Esophagus (tissue), 2 donors: ENCODE results near the gene SIGLEC1. TPM values are rescaled to one million over a fixed set of nuclear protein-coding genes. Genes with fewer than 3 reads are reported as not detected.

Experiments
- H3K27ac ChIP-seq, 2 donors: one replicate each; pipeline ENCODE4 v1.5.1; 2013; ENCODE audit warnings: low read depth in 2 of 2, mild to moderate bottlenecking in 2 of 2, inconsistent platforms in 1 of 2, low read length in 1 of 2, moderate library complexity in 1 of 2
- H3K27me3 ChIP-seq, 2 donors: one replicate each; pipeline ENCODE4 v1.6.1; 2013; ENCODE audit warnings: low read length in 2 of 2, control low read depth in 1 of 2, mild to moderate bottlenecking in 1 of 2; ENCODE audit not compliant: insufficient read depth in 2 of 2, control insufficient read depth in 1 of 2
- H3K36me3 ChIP-seq, 2 donors: one replicate each; pipeline ENCODE4 v1.6.1; 2013; ENCODE audit warnings: low read length in 1 of 2; ENCODE audit not compliant: control insufficient read depth in 2 of 2, insufficient read depth in 2 of 2
- H3K4me1 ChIP-seq, 2 donors: one replicate each; pipeline ENCODE4 v1.6.1; 2013; ENCODE audit warnings: low read length in 1 of 2; ENCODE audit not compliant: control insufficient read depth in 2 of 2, insufficient read depth in 2 of 2
- H3K4me3 ChIP-seq, 2 donors: one replicate each; pipeline ENCODE4 v1.5.1; 2013; ENCODE audit warnings: low read length in 2 of 2, mild to moderate bottlenecking in 2 of 2, low read depth in 1 of 2, moderate library complexity in 1 of 2
- H3K9me3 ChIP-seq, 2 donors: one replicate each; pipeline ENCODE4 v1.6.1; 2013; ENCODE audit warnings: mild to moderate bottlenecking in 2 of 2, low read depth in 1 of 2, low read length in 1 of 2, moderate library complexity in 1 of 2; ENCODE audit not compliant: control insufficient read depth in 2 of 2, insufficient read depth in 1 of 2
- WGBS, 2 donors: extraction: QIAGEN DNeasy Blood & Tissue Kit; methylation state at CpG; one replicate each; pipeline ENCODE4 v1.1.7; 2013; 5-methylcytosine and 5-hydroxymethylcytosine counted together
- polyA plus RNA-seq, 2 donors: library from polyadenylated mRNA; stranded (reverse); fragments of 200-250 nt; gene quantifications; one replicate each; pipeline ENCODE4 v1.2.3, GENCODE V29; 2013
- donor health status: healthy with polysubstance abuse.
- donor health status: Bipolar disorder and iron deficiency.

The SIGLEC1 gene
- polyA plus RNA-seq, 2 donors = 1.1 to 1.4 TPM

- H3K36me3 ChIP-seq = peaks cover 0 to 6% of the 10 kb centered on the region in 2 donors
These were observed 41.3 kb upstream of the SIGLEC1 start for GRCh38 chr20:3753501-3754275.

GRCh38 chr20:3753098-3753497 is 40.7 kb upstream of the SIGLEC1 start:
- Histone ChIP-seq H3K4me3 (no peak overlapping the region), H3K27me3 (peaks cover 0 to 3% of the 10 kb centered on the region in 2 donors), H3K9me3 (no peaks in the 10 kb centered on the region), H3K36me3 (peaks cover 0 to 4% of the 10 kb centered on the region in 2 donors), H3K27ac (no peak overlapping the region), H3K4me1 (peaks cover 4 to 21% of the 10 kb centered on the region in 2 donors)
- WGBS, 2 donors = 43 to 51% methylated on average over 4 of the region's 4 CpGs

More at GRCh38 chr20:3753501-3754275, 41.3 kb upstream of the SIGLEC1 start:
- H3K27me3 ChIP-seq = peaks cover 0 to 3% of the 10 kb centered on the region in 2 donors
- no peaks in the 10 kb centered on the region for H3K9me3 ChIP-seq
- no peak overlapping the region for H3K27ac ChIP-seq
- no peak overlapping the region for H3K4me3 ChIP-seq
- H3K4me1 ChIP-seq = peaks cover 4 to 24% of the 10 kb centered on the region in 2 donors
- 72 to 80% methylated on average over 24 to 26 of the region's 26 CpGs for WGBS, 2 donors

GRCh38 chr20:3752386-3752759 is 40.0 kb upstream of the SIGLEC1 start:
- Histone ChIP-seq H3K27ac (no peak overlapping the region), H3K27me3 (peaks cover 0 to 3% of the 10 kb centered on the region in 2 donors), H3K36me3 (peaks cover 0 to 3% of the 10 kb centered on the region in 2 donors), H3K4me3 (peak overlapping the region; percentile 23 to 36), H3K4me1 (peaks cover 4 to 21% of the 10 kb centered on the region in 2 donors), H3K9me3 (no peaks in the 10 kb centered on the region)
- 26 to 36% methylated on average over 13 of the region's 13 CpGs for WGBS, 2 donors

- no peak overlapping the region for H3K27ac ChIP-seq
- H3K4me3 ChIP-seq = peak overlapping the region; percentile 23 to 36
- H3K4me1 ChIP-seq = peaks cover 4 to 21% of the 10 kb centered on the region in 2 donors
- peaks cover 0 to 3% of the 10 kb centered on the region in 2 donors for H3K36me3 ChIP-seq
- no peaks in the 10 kb centered on the region for H3K9me3 ChIP-seq
- WGBS, 2 donors = 37 to 44% methylated on average over 85 to 95 of the region's 95 CpGs
- peaks cover 0 to 3% of the 10 kb centered on the region in 2 donors for H3K27me3 ChIP-seq
These were observed 39.4 kb upstream of the SIGLEC1 start for GRCh38 chr20:3751675-3752385.

- H3K27me3 ChIP-seq = peaks cover 0 to 3% of the 10 kb centered on the region in 2 donors
- H3K27ac ChIP-seq = no peak overlapping the region
- peaks cover 0 to 3% of the 10 kb centered on the region in 2 donors for H3K36me3 ChIP-seq
- WGBS, 2 donors = 58 to 66% methylated on average over 26 to 31 of the region's 31 CpGs
- H3K9me3 ChIP-seq = no peaks in the 10 kb centered on the region
- H3K4me1 ChIP-seq = peaks cover 4 to 21% of the 10 kb centered on the region in 2 donors
- peak overlapping the region; percentile 23 to 36 for H3K4me3 ChIP-seq
These were observed 38.9 kb upstream of the SIGLEC1 start for GRCh38 chr20:3751305-3751674.

GRCh38 chr20:3749689-3750531 is 37.5 kb upstream of the SIGLEC1 start:
- no peak overlapping the region for H3K4me3 ChIP-seq
- no peaks in the 10 kb centered on the region for H3K36me3 ChIP-seq
- H3K27ac ChIP-seq = no peak overlapping the region
- H3K4me1 ChIP-seq = peaks cover 4 to 21% of the 10 kb centered on the region in 2 donors
- H3K27me3 ChIP-seq = peaks cover 0 to 3% of the 10 kb centered on the region in 2 donors
- H3K9me3 ChIP-seq = no peaks in the 10 kb centered on the region
- 43 to 46% methylated on average over 66 to 72 of the region's 72 CpGs for WGBS, 2 donors

GRCh38 chr20:3749087-3749688 is 36.8 kb upstream of the SIGLEC1 start:
- no peak overlapping the region for H3K27ac ChIP-seq
- peaks cover 4 to 23% of the 10 kb centered on the region in 2 donors for H3K4me1 ChIP-seq
- H3K4me3 ChIP-seq = no peak overlapping the region
- no peaks in the 10 kb centered on the region for H3K36me3 ChIP-seq
- peaks cover 0 to 3% of the 10 kb centered on the region in 2 donors for H3K27me3 ChIP-seq
- WGBS, 2 donors = 72 to 73% methylated on average over 22 to 24 of the region's 24 CpGs
- H3K9me3 ChIP-seq = no peaks in the 10 kb centered on the region

GRCh38 chr20:3748073-3748472 is 35.7 kb upstream of the SIGLEC1 start:
- peaks cover 4 to 23% of the 10 kb centered on the region in 2 donors for H3K4me1 ChIP-seq
- no peak overlapping the region for H3K4me3 ChIP-seq
- H3K27ac ChIP-seq = no peak overlapping the region
- H3K36me3 ChIP-seq = no peaks in the 10 kb centered on the region
- H3K9me3 ChIP-seq = no peaks in the 10 kb centered on the region
- peaks cover 0 to 3% of the 10 kb centered on the region in 2 donors for H3K27me3 ChIP-seq
- WGBS, 2 donors = 89 to 92% methylated on average over 16 of the region's 16 CpGs

GRCh38 chr20:3747471-3747870 is 35.1 kb upstream of the SIGLEC1 start:
- 68 to 83% methylated on average over 2 of the region's 2 CpGs for WGBS, 2 donors
- no peaks in the 10 kb centered on the region for H3K36me3 ChIP-seq
- H3K4me1 ChIP-seq = peaks cover 4 to 20% of the 10 kb centered on the region in 2 donors
- no peak overlapping the region for H3K27ac ChIP-seq
- H3K9me3 ChIP-seq = no peaks in the 10 kb centered on the region
- peaks cover 0 to 3% of the 10 kb centered on the region in 2 donors for H3K27me3 ChIP-seq
- H3K4me3 ChIP-seq = no peak overlapping the region
